Endothelial cell of umbilical vein (primary cell): ENCODE data around the gene PFDN5. TPM values are rescaled to one million over a fixed set of nuclear protein-coding genes. Genes with fewer than 3 reads are reported as not detected.

Experiments used
- BruUV-seq: library from RNA; stranded (reverse); fragments of 400-500 nt; replicated peaks from 2 replicates; lab custom pipeline; 2021; lab: Mats Ljungman, UMichigan
- CTCF ChIA-PET: fragments of 300-600, 350-600 bp; sonication (Branson Sonifier 250); formaldehyde crosslinking; loops from one replicate; lab custom pipeline; 2021; ENCODE audit warnings: antibody characterized with exemption, inconsistent platforms; lab: Charles Lee
- POLR2A ChIA-PET: fragments of 300-600, 350-600 bp; sonication (Branson Sonifier 250); formaldehyde crosslinking; loops from one replicate; lab custom pipeline; 2021; ENCODE audit warnings: antibody characterized with exemption, inconsistent platforms; lab: Charles Lee
- DNase-seq: peaks from one replicate; pipeline ENCODE4 v3.0.0-alpha.2; 2011; ENCODE audit warnings: low read depth, low spot score
- FAIRE-seq: peaks from 2 replicates; lab custom pipeline; 2011; peaks lifted over from hg19 to GRCh38; lab: Jason Lieb, UNC
- H2AFZ ChIP-seq: 2 replicates; pipeline ENCODE4 v1.6.0; 2012; ENCODE audit warnings: low read depth, low read length, control low read depth, inconsistent platforms
- H3K27ac ChIP-seq: 2 replicates; pipeline ENCODE4 v1.5.1; 2011; ENCODE audit warnings: low read depth, mild to moderate bottlenecking, control low read depth, low read length, moderate library complexity; ENCODE audit not compliant: insufficient read depth
- H3K27me3 ChIP-seq, 2 experiments: 2 replicates each; pipeline versions ENCODE4 v1.6.0 to v1.6.1; 2011; ENCODE audit warnings: low read length in 2 of 2, mixed read lengths in 1 of 2; ENCODE audit not compliant: control insufficient read depth in 2 of 2, insufficient read depth in 2 of 2
- H3K36me3 ChIP-seq, 2 experiments: 2 replicates in 1 of 2; 3 replicates in 1 of 2; pipeline ENCODE4 v1.5.1; 2011; ENCODE audit warnings: low read length in 2 of 2, mild to moderate bottlenecking in 1 of 2, moderate library complexity in 1 of 2; ENCODE audit not compliant: control insufficient read depth in 2 of 2, insufficient read depth in 2 of 2; ENCODE audit errors: extremely low read depth in 1 of 2
- H3K4me1 ChIP-seq: 3 replicates; pipeline ENCODE4 v1.5.1; 2011; ENCODE audit warnings: mild to moderate bottlenecking, low read length; ENCODE audit not compliant: control insufficient read depth, insufficient read depth; ENCODE audit errors: extremely low read depth
- H3K4me2 ChIP-seq: 2 replicates; pipeline ENCODE4 v1.6.1; 2011; ENCODE audit warnings: low read length, control low read depth, mixed read lengths; ENCODE audit not compliant: insufficient read depth
- H3K4me3 ChIP-seq, 3 experiments: fragments of 200-600 bp in 1 of 3; sonication (generic), shearing (Covaris generic) in 1 of 3; replicated peaks in 1 of 3; 2 replicates each; pipeline ENCODE4 v1.5.1; 2011 to 2016; ENCODE audit warnings: control low read depth in 3 of 3, low read length in 3 of 3, mild to moderate bottlenecking in 2 of 3, inconsistent platforms in 1 of 3, low read depth in 1 of 3, moderate library complexity in 1 of 3; ENCODE audit not compliant: insufficient read depth in 1 of 3
- H3K79me2 ChIP-seq: 2 replicates; pipeline ENCODE4 v1.6.0; 2012; ENCODE audit warnings: low read length, inconsistent platforms; ENCODE audit not compliant: control insufficient read depth, insufficient read depth
- H3K9ac ChIP-seq: replicated peaks from 2 replicates; pipeline ENCODE3; 2011; ENCODE audit warnings: low read length, control low read depth; ENCODE audit not compliant: insufficient read depth; ENCODE audit errors: extremely low read depth
- H3K9me1 ChIP-seq: replicated peaks from 3 replicates; pipeline ENCODE4 v1.6.0; 2011; ENCODE audit warnings: mild to moderate bottlenecking, low read length; ENCODE audit not compliant: control insufficient read depth, insufficient read depth; ENCODE audit errors: extremely low read depth
- H3K9me3 ChIP-seq: replicated peaks from 2 replicates; pipeline ENCODE4 v1.5.1; 2012; ENCODE audit warnings: low read length, inconsistent platforms; ENCODE audit not compliant: control insufficient read depth, insufficient read depth
- H4K20me1 ChIP-seq: replicated peaks from 2 replicates; pipeline ENCODE3; 2011; ENCODE audit warnings: mild to moderate bottlenecking, low read length; ENCODE audit not compliant: control insufficient read depth, insufficient read depth; ENCODE audit errors: extremely low read depth
- EZH2 ChIP-seq: IDR thresholded peaks from 2 replicates; pipeline ENCODE4 v1.6.1; 2012; ENCODE audit warnings: borderline replicate concordance, low read depth, mild to moderate bottlenecking, moderate library complexity, low read length, inconsistent platforms; ENCODE audit not compliant: severe bottlenecking
- FOS ChIP-seq: IDR thresholded peaks from 2 replicates; pipeline ENCODE4 v1.6.1; 2011; ENCODE audit warnings: mild to moderate bottlenecking, low read length, moderate library complexity, borderline replicate concordance; ENCODE audit not compliant: insufficient read depth
- GATA2 ChIP-seq: IDR thresholded peaks from 2 replicates; pipeline ENCODE4 v1.7.0; 2011; ENCODE audit warnings: low read depth, mild to moderate bottlenecking, moderate library complexity, mixed read lengths, low read length; ENCODE audit not compliant: insufficient read length, insufficient read depth
- JUN ChIP-seq: IDR thresholded peaks from 2 replicates; pipeline ENCODE4 v1.6.1; 2011; ENCODE audit warnings: borderline replicate concordance, low read depth; ENCODE audit not compliant: insufficient read length, insufficient read depth
- MYC ChIP-seq: IDR thresholded peaks from one replicate; pipeline ENCODE4 v1.6.1; 2011; ENCODE audit warnings: mild to moderate bottlenecking, low read depth, low read length
- POLR2A ChIP-seq: IDR thresholded peaks from 2 replicates; pipeline ENCODE4 v1.6.1; 2012; ENCODE audit warnings: low read depth, mild to moderate bottlenecking, control low read depth, low read length
- POLR2AphosphoS5 ChIP-seq: IDR thresholded peaks from 2 replicates; pipeline ENCODE4 v1.6.1; 2012; ENCODE audit warnings: low read depth, mild to moderate bottlenecking, control low read depth, low read length, moderate library complexity; ENCODE audit not compliant: insufficient read depth
- dilution Hi-C: fragments of 300-500 bp; cut with MboI; formaldehyde crosslinking; loops from one replicate; pipeline ENCODE4 v1.15.0; 2019; ENCODE audit warnings: low sequenced_read_pairs; ENCODE audit not compliant: extremely low pct_ligation_motif_present
- intact Hi-C: fragments of 100-400 bp; cut with micrococcal nuclease; formaldehyde crosslinking; loops from one replicate; pipeline ENCODE4 v1.10.0; 2022
- polyA plus RNA-seq, 4 experiments: library from polyadenylated mRNA; depleted of rRNA in 3 of 4; stranded (reverse) in 3 of 4; unstranded in 1 of 4; fragments of >200 nt; gene quantifications; 2 replicates each; pipeline versions ENCODE4 v1.2.1 to v1.2.3, GENCODE V29; 2011 to 2012; ENCODE audit warnings: missing spikeins in 1 of 4
- total RNA-seq: library from RNA; stranded (reverse); gene quantifications from 2 replicates; pipeline ENCODE4 v1.2.3, GENCODE V29; 2021
- TF ChIP-seq, protein P1 (sequence below), 2 donors: IDR thresholded peaks; 1 replicate in 1 of 2; 2 replicates in 1 of 2; pipeline ENCODE4 v1.5.1; 2011; ENCODE audit warnings: low read length in 2 of 2, mild to moderate bottlenecking in 2 of 2, moderate library complexity in 2 of 2, control low read depth in 1 of 2, inconsistent platforms in 1 of 2, low read depth in 1 of 2; ENCODE audit not compliant: insufficient read depth in 1 of 2; ENCODE audit errors: extremely low read depth in 1 of 2
- TF ChIP-seq, protein P2 (sequence below): IDR thresholded peaks from 2 replicates; pipeline ENCODE4 v1.6.1; 2011; ENCODE audit not compliant: insufficient read depth, insufficient read length

The PFDN5 gene
- total and polyA plus RNA-seq, 2 donors (not counting 3 experiments of a cell fraction or from before 2014, with no cell fraction given): 301 to 745 TPM

GRCh38 chr12:53328043-53328435, 32.7 kb downstream of the PFDN5 start:
- no peaks in the 10 kb centered on the region for H3K79me2 ChIP-seq
- ChIA-PET POLR2A (no interaction called here), CTCF (interaction anchor here (1.1 to 13.2 kb wide), 7 partner anchors 13 to 93 kb away, joined by 4 to 225 read pairs (median 9); no protein-coding TSS in a partner anchor)
- no peaks in the 10 kb centered on the region for H3K9me1 ChIP-seq
- H3K27me3 ChIP-seq: peaks cover 0 to 8% of the 10 kb centered on the region in 2 experiments
- peaks cover 11% of the 10 kb centered on the region for H3K4me1 ChIP-seq
- no peak overlapping the region for H3K4me3 ChIP-seq
- DNase-seq (no peak), FAIRE-seq (no peak)
- no TSS peak for BruUV-seq
- H3K9me3 ChIP-seq: no peaks in the 10 kb centered on the region
- H3K9ac ChIP-seq: no peak overlapping the region
- no peaks in the 10 kb centered on the region for H4K20me1 ChIP-seq
- H3K27ac ChIP-seq: no peak overlapping the region
- no peak overlapping the region for H2AFZ ChIP-seq
- TF ChIP-seq, protein P1, sequence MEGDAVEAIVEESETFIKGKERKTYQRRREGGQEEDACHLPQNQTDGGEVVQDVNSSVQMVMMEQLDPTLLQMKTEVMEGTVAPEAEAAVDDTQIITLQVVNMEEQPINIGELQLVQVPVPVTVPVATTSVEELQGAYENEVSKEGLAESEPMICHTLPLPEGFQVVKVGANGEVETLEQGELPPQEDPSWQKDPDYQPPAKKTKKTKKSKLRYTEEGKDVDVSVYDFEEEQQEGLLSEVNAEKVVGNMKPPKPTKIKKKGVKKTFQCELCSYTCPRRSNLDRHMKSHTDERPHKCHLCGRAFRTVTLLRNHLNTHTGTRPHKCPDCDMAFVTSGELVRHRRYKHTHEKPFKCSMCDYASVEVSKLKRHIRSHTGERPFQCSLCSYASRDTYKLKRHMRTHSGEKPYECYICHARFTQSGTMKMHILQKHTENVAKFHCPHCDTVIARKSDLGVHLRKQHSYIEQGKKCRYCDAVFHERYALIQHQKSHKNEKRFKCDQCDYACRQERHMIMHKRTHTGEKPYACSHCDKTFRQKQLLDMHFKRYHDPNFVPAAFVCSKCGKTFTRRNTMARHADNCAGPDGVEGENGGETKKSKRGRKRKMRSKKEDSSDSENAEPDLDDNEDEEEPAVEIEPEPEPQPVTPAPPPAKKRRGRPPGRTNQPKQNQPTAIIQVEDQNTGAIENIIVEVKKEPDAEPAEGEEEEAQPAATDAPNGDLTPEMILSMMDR (IDR thresholded peaks at IDR 0.05; ENCODE audit: extremely low read depth in 1 of 2, insufficient read depth in 1 of 2, low read depth in 1 of 2, low read length in 2 of 2): no peak
- TF ChIP-seq POLR2AphosphoS5: no peak
- no peak for TF ChIP-seq GATA2
- no peak for TF ChIP-seq POLR2A
- TF ChIP-seq EZH2: no peak
- no peak for TF ChIP-seq JUN
- TF ChIP-seq, protein P2, sequence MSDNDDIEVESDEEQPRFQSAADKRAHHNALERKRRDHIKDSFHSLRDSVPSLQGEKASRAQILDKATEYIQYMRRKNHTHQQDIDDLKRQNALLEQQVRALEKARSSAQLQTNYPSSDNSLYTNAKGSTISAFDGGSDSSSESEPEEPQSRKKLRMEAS: no peak
- TF ChIP-seq FOS: no peak
- TF ChIP-seq MYC: no peak
- no peaks in the 10 kb centered on the region for H3K36me3 ChIP-seq
- dilution Hi-C loops (no loop called here), intact Hi-C loops (no loop called here)
- no peak overlapping the region for H3K4me2 ChIP-seq
